ENCODE measurements around the gene RCN1. TPM values are rescaled to one million over a fixed set of nuclear protein-coding genes. Genes with fewer than 3 reads are reported as not detected.

Gene RCN1
- total RNA-seq, 1 donor from 2014 or later, result 545 TPM

GRCh38 chr11:32139896-32140520, 49.1 kb downstream of the RCN1 start:
- Mint-ChIP-seq H3K36me3 (ENCODE audit: low read depth, unreplicated experiment) (peaks cover 3% of the 10 kb centered on the region), H3K27ac (ENCODE audit: unreplicated experiment) (no peak overlapping the region), H3K4me1 (ENCODE audit: low read depth, unreplicated experiment) (peaks cover 18% of the 10 kb centered on the region), H3K27me3 (ENCODE audit: low read depth, unreplicated experiment) (peaks cover 5% of the 10 kb centered on the region), H3K9me3 (ENCODE audit: unreplicated experiment) (no peaks in the 10 kb centered on the region), H3K4me3 (ENCODE audit: unreplicated experiment) (no peak overlapping the region)
- no peak overlapping the region for H3K4me3 ChIP-seq (ENCODE audit: insufficient read depth, low read depth, low read length)
- H3K27me3 ChIP-seq (ENCODE audit: insufficient read depth, low read length), result no peaks in the 10 kb centered on the region
- no peak overlapping the region for H3K4me2 ChIP-seq (ENCODE audit: low read length)
- H3K27ac ChIP-seq (ENCODE audit: low read depth, low read length), result no peak overlapping the region
- no peaks in the 10 kb centered on the region for H3K36me3 ChIP-seq (ENCODE audit: insufficient read depth, low read length)
- TF ChIP-seq EZH2 (IDR thresholded peaks at IDR 0.05; ENCODE audit: insufficient read depth, low read length) (no peak), CTCF (IDR thresholded peaks at IDR 0.05; ENCODE audit: insufficient read depth, low read depth, low read length) (no peak)
- FAIRE-seq (no peak), DNase-seq (ENCODE audit: low read depth) (no peak)
- H3K79me2 ChIP-seq (ENCODE audit: insufficient read depth, low read length), result no peaks in the 10 kb centered on the region
- no peaks in the 10 kb centered on the region for H3K9me3 ChIP-seq (ENCODE audit: insufficient read depth, low read depth, low read length)
- H3K4me1 ChIP-seq (ENCODE audit: insufficient read depth, low read length), result peaks cover 13% of the 10 kb centered on the region
- no peaks in the 10 kb centered on the region for H4K20me1 ChIP-seq (ENCODE audit: insufficient read depth, low read length)
- no peak overlapping the region for H3K9ac ChIP-seq (ENCODE audit: low read length)
- no peak overlapping the region for H2AFZ ChIP-seq (ENCODE audit: low read depth, low read length)

GRCh38 chr11:32141745-32142546, 51.1 kb downstream of the RCN1 start:
- DNase-seq (ENCODE audit: low read depth), result no peak
- H3K9me3 ChIP-seq (ENCODE audit: insufficient read depth, low read depth, low read length), result no peaks in the 10 kb centered on the region
- H3K36me3 ChIP-seq (ENCODE audit: insufficient read depth, low read length), result no peaks in the 10 kb centered on the region
- peaks cover 8% of the 10 kb centered on the region for H3K9me3 Mint-ChIP-seq (ENCODE audit: unreplicated experiment)
- peaks cover 9% of the 10 kb centered on the region for H3K4me1 ChIP-seq (ENCODE audit: insufficient read depth, low read length)
- H4K20me1 ChIP-seq (ENCODE audit: insufficient read depth, low read length), result no peaks in the 10 kb centered on the region
- H3K4me3 Mint-ChIP-seq (ENCODE audit: unreplicated experiment), result no peak overlapping the region
- H2AFZ ChIP-seq (ENCODE audit: low read depth, low read length), result no peak overlapping the region
- no peak overlapping the region for H3K4me2 ChIP-seq (ENCODE audit: low read length)
- FAIRE-seq, result no peak
- H3K9ac ChIP-seq (ENCODE audit: low read length), result no peak overlapping the region
- H3K27me3 Mint-ChIP-seq (ENCODE audit: low read depth, unreplicated experiment), result peaks cover 6% of the 10 kb centered on the region
- peaks cover 3% of the 10 kb centered on the region for H3K36me3 Mint-ChIP-seq (ENCODE audit: low read depth, unreplicated experiment)
- no peak overlapping the region for H3K4me3 ChIP-seq (ENCODE audit: insufficient read depth, low read depth, low read length)
- no peaks in the 10 kb centered on the region for H3K27me3 ChIP-seq (ENCODE audit: insufficient read depth, low read length)
- no peak overlapping the region for H3K27ac ChIP-seq (ENCODE audit: low read depth, low read length)
- H3K79me2 ChIP-seq (ENCODE audit: insufficient read depth, low read length), result no peaks in the 10 kb centered on the region
- no peak for TF ChIP-seq CTCF (IDR thresholded peaks at IDR 0.05; ENCODE audit: insufficient read depth, low read depth, low read length)
- TF ChIP-seq EZH2 (IDR thresholded peaks at IDR 0.05; ENCODE audit: insufficient read depth, low read length), result no peak
- H3K27ac Mint-ChIP-seq (ENCODE audit: unreplicated experiment), result no peak overlapping the region
- peaks cover 11% of the 10 kb centered on the region for H3K4me1 Mint-ChIP-seq (ENCODE audit: low read depth, unreplicated experiment)

- TF ChIP-seq EZH2 (IDR thresholded peaks at IDR 0.05; ENCODE audit: insufficient read depth, low read length) (no peak), CTCF (IDR thresholded peaks at IDR 0.05; ENCODE audit: insufficient read depth, low read depth, low read length) (no peak)
- Mint-ChIP-seq H3K4me3 (ENCODE audit: unreplicated experiment) (no peak overlapping the region), H3K27me3 (ENCODE audit: low read depth, unreplicated experiment) (peaks cover 9% of the 10 kb centered on the region), H3K36me3 (ENCODE audit: low read depth, unreplicated experiment) (peaks cover 5% of the 10 kb centered on the region), H3K4me1 (ENCODE audit: low read depth, unreplicated experiment) (no peaks in the 10 kb centered on the region), H3K27ac (ENCODE audit: unreplicated experiment) (no peak overlapping the region), H3K9me3 (ENCODE audit: unreplicated experiment) (peaks cover 13% of the 10 kb centered on the region)
- no peaks in the 10 kb centered on the region for H3K27me3 ChIP-seq (ENCODE audit: insufficient read depth, low read length)
- H3K79me2 ChIP-seq (ENCODE audit: insufficient read depth, low read length), result no peaks in the 10 kb centered on the region
- no peak overlapping the region for H3K4me3 ChIP-seq (ENCODE audit: insufficient read depth, low read depth, low read length)
- H3K4me2 ChIP-seq (ENCODE audit: low read length), result no peak overlapping the region
- H4K20me1 ChIP-seq (ENCODE audit: insufficient read depth, low read length), result no peaks in the 10 kb centered on the region
- no peaks in the 10 kb centered on the region for H3K4me1 ChIP-seq (ENCODE audit: insufficient read depth, low read length)
- no peak for FAIRE-seq
- H3K9ac ChIP-seq (ENCODE audit: low read length), result no peak overlapping the region
- no peak for DNase-seq (ENCODE audit: low read depth)
- H3K36me3 ChIP-seq (ENCODE audit: insufficient read depth, low read length), result no peaks in the 10 kb centered on the region
- H2AFZ ChIP-seq (ENCODE audit: low read depth, low read length), result no peak overlapping the region
- H3K27ac ChIP-seq (ENCODE audit: low read depth, low read length), result no peak overlapping the region
- no peaks in the 10 kb centered on the region for H3K9me3 ChIP-seq (ENCODE audit: insufficient read depth, low read depth, low read length)
Observed at GRCh38 chr11:32143378-32143777, 52.5 kb downstream of the RCN1 start.

Data from astrocyte (in vitro differentiated cells and primary cell).